HL-60 (cell line): ENCODE measurements around the gene MED17.

ENCODE experiments used
- GABPA ChIP-seq: IDR thresholded peaks from 2 replicates; pipeline ENCODE4 v1.6.1; 2012; ENCODE audit warnings: low read depth
- SPI1 ChIP-seq: IDR thresholded peaks from 2 replicates; pipeline ENCODE4 v1.6.1; 2012; ENCODE audit warnings: low read depth, mild to moderate bottlenecking, borderline replicate concordance
- TF ChIP-seq, protein P1 (sequence below): IDR thresholded peaks from one replicate; pipeline ENCODE4 v1.5.1; 2011; ENCODE audit warnings: low read length, control low read depth, inconsistent platforms; ENCODE audit not compliant: insufficient read depth

DNA sequence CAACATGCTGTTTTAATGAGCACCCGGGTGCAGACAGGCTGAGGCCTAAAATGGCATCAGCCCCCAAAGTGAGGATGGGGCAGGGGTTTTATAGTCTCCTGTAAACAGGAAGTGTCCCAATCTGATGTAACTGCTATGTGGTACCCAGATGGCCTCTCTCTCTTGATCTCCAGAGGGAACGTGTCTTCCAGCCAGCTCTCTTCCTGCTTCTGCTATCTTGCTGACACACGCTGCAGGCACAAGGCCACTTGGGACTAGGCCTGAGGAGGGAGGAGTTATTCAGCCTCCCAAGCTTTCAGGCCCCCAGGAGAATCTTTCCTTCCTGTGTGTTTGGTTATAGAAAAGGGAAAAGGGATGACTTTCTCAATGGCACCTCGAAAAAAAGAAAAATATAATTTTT, 77.7 kb downstream of the MED17 start:
- TF ChIP-seq SPI1 (no peak), GABPA (no peak)
- TF ChIP-seq, protein P1, sequence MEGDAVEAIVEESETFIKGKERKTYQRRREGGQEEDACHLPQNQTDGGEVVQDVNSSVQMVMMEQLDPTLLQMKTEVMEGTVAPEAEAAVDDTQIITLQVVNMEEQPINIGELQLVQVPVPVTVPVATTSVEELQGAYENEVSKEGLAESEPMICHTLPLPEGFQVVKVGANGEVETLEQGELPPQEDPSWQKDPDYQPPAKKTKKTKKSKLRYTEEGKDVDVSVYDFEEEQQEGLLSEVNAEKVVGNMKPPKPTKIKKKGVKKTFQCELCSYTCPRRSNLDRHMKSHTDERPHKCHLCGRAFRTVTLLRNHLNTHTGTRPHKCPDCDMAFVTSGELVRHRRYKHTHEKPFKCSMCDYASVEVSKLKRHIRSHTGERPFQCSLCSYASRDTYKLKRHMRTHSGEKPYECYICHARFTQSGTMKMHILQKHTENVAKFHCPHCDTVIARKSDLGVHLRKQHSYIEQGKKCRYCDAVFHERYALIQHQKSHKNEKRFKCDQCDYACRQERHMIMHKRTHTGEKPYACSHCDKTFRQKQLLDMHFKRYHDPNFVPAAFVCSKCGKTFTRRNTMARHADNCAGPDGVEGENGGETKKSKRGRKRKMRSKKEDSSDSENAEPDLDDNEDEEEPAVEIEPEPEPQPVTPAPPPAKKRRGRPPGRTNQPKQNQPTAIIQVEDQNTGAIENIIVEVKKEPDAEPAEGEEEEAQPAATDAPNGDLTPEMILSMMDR: no peak
